A673 (cell line): ENCODE results near the gene IL36B. TPM values are rescaled to one million over a fixed set of nuclear protein-coding genes. Genes with fewer than 3 reads are reported as not detected.

Experiments used
- BruUV-seq: library from RNA; stranded (reverse); fragments of 400-500 nt; replicated peaks from 2 replicates; lab custom pipeline; 2021; lab: Mats Ljungman, UMichigan
- CTCF ChIA-PET: fragments of 300-600 bp; sonication (Branson Sonifier 250); formaldehyde crosslinking; loops from one replicate; lab custom pipeline; 2022; ENCODE audit warnings: antibody characterized with exemption; lab: Charles Lee
- POLR2A ChIA-PET: fragments of 300-600 bp; sonication (Branson Sonifier 250); formaldehyde crosslinking; loops from one replicate; lab custom pipeline; 2022; ENCODE audit warnings: antibody characterized with exemption; ENCODE audit not compliant: low non-redundant PET; lab: Charles Lee
- DNase-seq: peaks from one replicate; pipeline ENCODE4 v3.0.0-alpha.2; 2015; ENCODE audit warnings: low spot score
- H3K27ac ChIP-seq: fragments of 200-600 bp; sonication (generic); 2 replicates; pipeline ENCODE4 v1.5.1; 2016; ENCODE audit warnings: mixed run types, low read depth, mild to moderate bottlenecking, mixed read lengths, antibody characterized with exemption, low read length; ENCODE audit not compliant: poor library complexity, severe bottlenecking
- H3K27me3 ChIP-seq: fragments of 200-600 bp; sonication (generic); replicated peaks from 2 replicates; pipeline ENCODE4 v1.6.1; 2017; ENCODE audit warnings: mixed run types, low read depth, mild to moderate bottlenecking, mixed read lengths, antibody characterized with exemption, low read length; ENCODE audit not compliant: insufficient read depth, poor library complexity
- H3K36me3 ChIP-seq: fragments of 200-600 bp; sonication (generic); 2 replicates; pipeline ENCODE4 v1.6.1; 2016; ENCODE audit warnings: mixed run types, mild to moderate bottlenecking, mixed read lengths, antibody characterized with exemption, low read length; ENCODE audit not compliant: insufficient read depth, poor library complexity, severe bottlenecking
- H3K4me1 ChIP-seq: fragments of 200-600 bp; sonication (generic); 2 replicates; pipeline ENCODE4 v1.6.1; 2017; ENCODE audit warnings: mixed run types, mild to moderate bottlenecking, mixed read lengths, antibody characterized with exemption, low read length; ENCODE audit not compliant: insufficient read depth, poor library complexity, severe bottlenecking
- H3K4me3 ChIP-seq: fragments of 200-600 bp; sonication (generic); 2 replicates; pipeline ENCODE4 v1.5.1; 2016; ENCODE audit warnings: low read depth, mixed run types, mild to moderate bottlenecking, mixed read lengths, low read length; ENCODE audit not compliant: poor library complexity, severe bottlenecking
- H3K9me3 ChIP-seq: fragments of 200-600 bp; sonication (generic); 2 replicates; pipeline ENCODE4 v1.6.1; 2016; ENCODE audit warnings: mixed run types, low read depth, mild to moderate bottlenecking, mixed read lengths, antibody characterized with exemption, low read length; ENCODE audit not compliant: poor library complexity, severe bottlenecking
- EZH2 ChIP-seq: fragments of 200-600 bp; sonication (generic); IDR thresholded peaks from 2 replicates; pipeline ENCODE4 v1.6.1; 2017; ENCODE audit warnings: borderline replicate concordance, low read depth, mild to moderate bottlenecking, mixed read lengths, antibody characterized with exemption, low read length; ENCODE audit not compliant: poor library complexity, severe bottlenecking
- intact Hi-C: fragments of 100-400 bp; cut with micrococcal nuclease; formaldehyde crosslinking; loops from one replicate; pipeline ENCODE4 v1.10.0; 2022; ENCODE audit not compliant: unreplicated experiment
- total RNA-seq: library from RNA; stranded (reverse); gene quantifications from 2 replicates; pipeline ENCODE4 v1.2.3, GENCODE V29; 2021
- TF ChIP-seq, protein P1 (sequence below): fragments of 300-800, 200-600 bp; sonication (generic); conservative IDR thresholded peaks from 2 replicates; pipeline ENCODE4 v1.5.1; 2017; ENCODE audit warnings: low read depth, mild to moderate bottlenecking, antibody characterized with exemption, low read length, moderate library complexity, mixed read lengths

IL36B gene
- total RNA-seq, 1 experiment from 2014 or later: not detected

DNA sequence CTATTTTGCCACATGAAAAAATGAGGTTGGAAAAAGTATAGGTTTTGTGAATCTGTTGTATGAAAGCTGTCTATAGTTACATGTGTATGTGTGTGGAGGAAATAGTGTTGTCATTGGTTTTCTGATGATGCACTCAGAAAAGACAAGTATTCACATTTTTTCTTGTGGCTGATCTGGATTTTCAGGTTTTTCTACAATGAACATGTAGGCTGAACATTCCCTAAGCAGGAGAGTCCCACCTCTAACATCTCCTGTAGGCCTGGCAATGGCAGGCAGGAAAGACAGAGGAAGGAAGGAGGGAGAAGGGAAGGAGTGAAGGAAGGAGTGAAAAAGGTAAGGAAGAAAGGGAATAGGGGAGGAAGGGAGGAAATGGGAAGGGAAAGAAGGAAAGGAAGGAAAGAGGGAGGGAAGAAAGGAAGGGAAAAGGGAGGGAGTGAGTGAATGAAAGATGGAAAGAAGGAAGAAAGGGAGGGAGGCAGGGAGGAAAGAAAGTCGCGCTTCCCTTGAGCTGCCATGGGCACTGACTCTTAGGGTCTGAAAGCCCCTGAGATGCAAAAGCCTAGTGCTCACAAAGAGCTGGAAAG, 5.8 kb upstream of the IL36B start:
- no peak overlapping the region for H3K27ac ChIP-seq
- TF ChIP-seq, protein P1, sequence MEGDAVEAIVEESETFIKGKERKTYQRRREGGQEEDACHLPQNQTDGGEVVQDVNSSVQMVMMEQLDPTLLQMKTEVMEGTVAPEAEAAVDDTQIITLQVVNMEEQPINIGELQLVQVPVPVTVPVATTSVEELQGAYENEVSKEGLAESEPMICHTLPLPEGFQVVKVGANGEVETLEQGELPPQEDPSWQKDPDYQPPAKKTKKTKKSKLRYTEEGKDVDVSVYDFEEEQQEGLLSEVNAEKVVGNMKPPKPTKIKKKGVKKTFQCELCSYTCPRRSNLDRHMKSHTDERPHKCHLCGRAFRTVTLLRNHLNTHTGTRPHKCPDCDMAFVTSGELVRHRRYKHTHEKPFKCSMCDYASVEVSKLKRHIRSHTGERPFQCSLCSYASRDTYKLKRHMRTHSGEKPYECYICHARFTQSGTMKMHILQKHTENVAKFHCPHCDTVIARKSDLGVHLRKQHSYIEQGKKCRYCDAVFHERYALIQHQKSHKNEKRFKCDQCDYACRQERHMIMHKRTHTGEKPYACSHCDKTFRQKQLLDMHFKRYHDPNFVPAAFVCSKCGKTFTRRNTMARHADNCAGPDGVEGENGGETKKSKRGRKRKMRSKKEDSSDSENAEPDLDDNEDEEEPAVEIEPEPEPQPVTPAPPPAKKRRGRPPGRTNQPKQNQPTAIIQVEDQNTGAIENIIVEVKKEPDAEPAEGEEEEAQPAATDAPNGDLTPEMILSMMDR: no peak
- TF ChIP-seq EZH2: no peak
- no peaks in the 10 kb centered on the region for H3K9me3 ChIP-seq
- no peaks in the 10 kb centered on the region for H3K4me1 ChIP-seq
- H3K27me3 ChIP-seq: peaks cover 2% of the 10 kb centered on the region
- intact Hi-C loops: no loop called here
- CTCF ChIA-PET: no interaction called here
- no peaks in the 10 kb centered on the region for H3K36me3 ChIP-seq
- no TSS peak for BruUV-seq
- DNase-seq: no peak
- no peak overlapping the region for H3K4me3 ChIP-seq
- POLR2A ChIA-PET: no interaction called here

DNA sequence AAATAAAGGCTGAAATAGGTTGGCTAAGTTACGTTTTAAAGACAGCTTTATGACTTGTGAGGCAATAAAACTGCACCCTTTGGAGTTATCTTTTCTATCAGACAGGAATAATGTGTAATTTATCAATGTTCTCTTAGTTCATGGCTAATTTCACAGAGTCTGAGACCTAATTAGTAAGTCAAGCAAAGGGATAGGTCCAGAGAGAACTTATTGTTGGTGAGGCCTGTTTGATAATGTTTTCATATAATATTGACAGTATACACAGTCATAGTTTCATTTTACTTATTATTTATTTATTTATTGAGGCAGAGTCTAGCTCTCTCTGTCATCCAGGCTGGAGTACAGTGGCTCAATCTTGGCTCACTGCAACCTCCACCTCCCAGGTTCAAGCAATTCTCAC, 4.5 kb upstream of the IL36B start:
- no peak for TF ChIP-seq EZH2
- TF ChIP-seq, protein P1: no peak
- H3K27me3 ChIP-seq: no peaks in the 10 kb centered on the region
- no peak for DNase-seq
- intact Hi-C loops: no loop called here
- BruUV-seq: no TSS peak
- no peaks in the 10 kb centered on the region for H3K36me3 ChIP-seq
- CTCF ChIA-PET: no interaction called here
- H3K27ac ChIP-seq: no peak overlapping the region
- no peak overlapping the region for H3K4me3 ChIP-seq
- POLR2A ChIA-PET: no interaction called here
- H3K9me3 ChIP-seq: no peaks in the 10 kb centered on the region
- no peaks in the 10 kb centered on the region for H3K4me1 ChIP-seq

DNA sequence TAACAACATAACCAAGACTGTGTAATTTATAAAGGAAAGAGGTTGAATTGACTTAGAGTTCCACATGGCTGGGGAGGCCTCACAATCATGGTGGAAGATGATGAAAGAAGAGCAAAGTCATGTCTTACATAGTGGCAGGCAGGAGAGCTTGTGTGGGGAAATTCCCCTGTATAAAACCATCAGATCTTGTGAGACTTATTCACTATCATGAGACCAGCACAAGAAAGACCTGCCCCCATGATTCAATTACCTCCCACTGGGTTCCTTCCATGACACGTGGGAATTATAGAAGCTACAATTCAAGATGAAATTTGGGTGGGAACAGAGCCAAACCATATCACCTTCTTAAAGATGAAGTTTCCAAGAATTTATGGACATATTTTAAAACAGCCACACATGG, 3.9 kb upstream of the IL36B start:
- Histone ChIP-seq H3K9me3 (no peaks in the 10 kb centered on the region), H3K27ac (no peak overlapping the region), H3K4me1 (no peaks in the 10 kb centered on the region), H3K36me3 (no peaks in the 10 kb centered on the region), H3K4me3 (no peak overlapping the region), H3K27me3 (no peaks in the 10 kb centered on the region)
- intact Hi-C loops: no loop called here
- no TSS peak for BruUV-seq
- ChIA-PET POLR2A (no interaction called here), CTCF (no interaction called here)
- DNase-seq: no peak
- no peak for TF ChIP-seq EZH2
- TF ChIP-seq, protein P1: no peak
